Esophagus muscularis mucosa (tissue), 4 donors: ENCODE results near the gene NFATC1. TPM values are rescaled to one million over a fixed set of nuclear protein-coding genes. Genes with fewer than 3 reads are reported as not detected.

Source experiments
- DNase-seq: peaks from one replicate; pipeline ENCODE4 v3.0.0-alpha.2; 2017; ENCODE audit errors: extremely low spot score
- H3K27ac ChIP-seq, 4 donors: fragments of 200-600 bp; sonication (generic); replicated peaks in 1 of 4; 1 replicate in 3 of 4; 2 replicates in 1 of 4; pipeline ENCODE4 v1.5.1; 2016 to 2019; ENCODE audit warnings: mild to moderate bottlenecking in 1 of 4
- H3K27me3 ChIP-seq, 4 donors: fragments of 200-600 bp; sonication (generic); one replicate each; pipeline versions ENCODE4 v1.5.1 to v1.6.0; 2016 to 2019
- H3K36me3 ChIP-seq, 4 donors: fragments of 200-600 bp; sonication (generic); one replicate each; pipeline ENCODE4 v1.5.1; 2016 to 2019
- H3K4me1 ChIP-seq, 4 donors: fragments of 200-600 bp; sonication (generic); one replicate each; pipeline ENCODE4 v1.5.1; 2016 to 2019
- H3K4me3 ChIP-seq, 4 donors: fragments of 200-600 bp; sonication (generic); 1 replicate in 2 of 4; 2 replicates in 2 of 4; pipeline ENCODE4 v1.5.1; 2016 to 2019; ENCODE audit warnings: mild to moderate bottlenecking in 4 of 4, moderate library complexity in 1 of 4
- H3K9me3 ChIP-seq, 4 donors: fragments of 200-600 bp; sonication (generic); 1 replicate in 3 of 4; 2 replicates in 1 of 4; pipeline ENCODE4 v1.5.1; 2016 to 2019
- CTCF ChIP-seq, 3 experiments: fragments of 200-600 bp in 2 of 3; fragments of 450-650 bp in 1 of 3; sonication (generic) in 2 of 3; IDR thresholded peaks; one replicate each; pipeline ENCODE4 v1.5.1; 2017 to 2019; ENCODE audit warnings: antibody characterized with exemption in 3 of 3, mild to moderate bottlenecking in 2 of 3, moderate library complexity in 1 of 3
- EP300 ChIP-seq: sonication (generic); formaldehyde crosslinking; IDR thresholded peaks from one replicate; pipeline ENCODE4 v1.6.1; 2017; ENCODE audit warnings: antibody characterized with exemption
- POLR2A ChIP-seq: fragments of 450-650 bp; IDR thresholded peaks from one replicate; pipeline ENCODE4 v1.6.1; 2017; ENCODE audit warnings: antibody characterized with exemption, moderate library complexity, mild to moderate bottlenecking, low read depth
- POLR2AphosphoS5 ChIP-seq, 2 donors: sonication (generic); formaldehyde crosslinking; IDR thresholded peaks; one replicate each; pipeline ENCODE4 v1.6.1; 2017; ENCODE audit warnings: antibody characterized with exemption in 2 of 2
- WGBS: methylation state at CpG from one replicate; pipeline ENCODE4 v1.1.5; 2018; 5-methylcytosine and 5-hydroxymethylcytosine counted together
- intact Hi-C: fragments of 100-400 bp; cut with DNase I; formaldehyde crosslinking; loops from one replicate; pipeline ENCODE4 v1.15.1; 2023
- total RNA-seq, 4 donors: library from RNA; depleted of rRNA; stranded (reverse); fragments of >200 nt; gene quantifications; one replicate each; pipeline versions ENCODE4 v1.1.0 to v1.2.1, GENCODE V29; 2016

NFATC1 gene
- total RNA-seq, 4 donors from 2014 or later, result 15.0 to 22.0 (median 17.8) TPM

GRCh38 chr18:79395308-79395640 lies 456 bp upstream of the NFATC1 start:
- Histone ChIP-seq H3K4me3 (peak overlapping the region; percentile 76 to 91 (median 86)), H3K36me3 (no peaks in the 10 kb centered on the region), H3K4me1 (peaks cover 37 to 68% (median 60%) of the 10 kb centered on the region in 4 donors), H3K9me3 (no peaks in the 10 kb centered on the region), H3K27me3 (peaks cover 0 to 5% (median 0%) of the 10 kb centered on the region in 4 donors), H3K27ac (peak overlapping the region; percentile 97 to 99 (median 98))
- no peak for DNase-seq
- intact Hi-C loops, result loop anchor here (5.0 kb wide), 2 partner anchors 62 to 112 kb away; no protein-coding TSS in a partner anchor
- no peak for TF ChIP-seq CTCF (IDR thresholded peaks at IDR 0.05)
- TF ChIP-seq EP300, result no peak
- TF ChIP-seq POLR2AphosphoS5 (IDR thresholded peaks at IDR 0.05), result no peak
- no peak for TF ChIP-seq POLR2A
- under 1% methylated on average over 17 of the region's 34 CpGs for WGBS

GRCh38 chr18:79396431-79397246 lies 909 bp downstream of the NFATC1 start:
- DNase-seq, result no peak
- peak in 2 of 3 experiments; percentile 25 to 27 for TF ChIP-seq CTCF (IDR thresholded peaks at IDR 0.05)
- TF ChIP-seq EP300, result no peak
- TF ChIP-seq POLR2A, result no peak
- peak in 1 of 2 donors; percentile 38 for TF ChIP-seq POLR2AphosphoS5 (IDR thresholded peaks at IDR 0.05)
- Histone ChIP-seq H3K9me3 (no peaks in the 10 kb centered on the region), H3K27ac (peak overlapping the region; percentile 97 to 99 (median 98)), H3K4me3 (peak overlapping the region; percentile 76 to 91 (median 86)), H3K4me1 (peaks cover 44 to 81% (median 71%) of the 10 kb centered on the region in 4 donors), H3K36me3 (no peaks in the 10 kb centered on the region), H3K27me3 (peaks cover 0 to 5% (median 0%) of the 10 kb centered on the region in 4 donors)
- WGBS, result 19% methylated on average over 19 of the region's 68 CpGs
- intact Hi-C loops, result loop anchor here (5.0 kb wide), 2 partner anchors 61 to 111 kb away; no protein-coding TSS in a partner anchor

- Histone ChIP-seq H3K9me3 (no peaks in the 10 kb centered on the region), H3K4me1 (peaks cover 50 to 88% (median 78%) of the 10 kb centered on the region in 4 donors), H3K27ac (peak overlapping the region; percentile 27 to 98 (median 97)), H3K4me3 (peak overlapping the region in 3 of 4 donors; percentile 76 to 90 (median 81)), H3K27me3 (peaks cover 0 to 5% (median 0%) of the 10 kb centered on the region in 4 donors), H3K36me3 (no peaks in the 10 kb centered on the region)
- WGBS, result 90% methylated on average over 24 of the region's 27 CpGs
- intact Hi-C loops, result loop anchor here (5.0 kb wide), 2 partner anchors 60 to 110 kb away; no protein-coding TSS in a partner anchor
- TF ChIP-seq CTCF (IDR thresholded peaks at IDR 0.05) (no peak), POLR2AphosphoS5 (IDR thresholded peaks at IDR 0.05) (no peak), POLR2A (no peak)
- DNase-seq, result no peak
Observed at GRCh38 chr18:79397247-79397829, 1.6 kb downstream of the NFATC1 start.

GRCh38 chr18:79397830-79398761 lies 2.4 kb downstream of the NFATC1 start:
- TF ChIP-seq POLR2AphosphoS5 (IDR thresholded peaks at IDR 0.05) (no peak), POLR2A (no peak), EP300 (no peak), CTCF (IDR thresholded peaks at IDR 0.05) (no peak)
- no peak for DNase-seq
- Histone ChIP-seq H3K4me3 (peak overlapping the region in 1 of 4 donors; percentile 90), H3K9me3 (no peaks in the 10 kb centered on the region), H3K4me1 (peaks cover 50 to 90% (median 80%) of the 10 kb centered on the region in 4 donors), H3K27me3 (peaks cover 0 to 5% (median 0%) of the 10 kb centered on the region in 4 donors), H3K27ac (peak overlapping the region in 2 of 4 donors; percentile 12 to 27), H3K36me3 (no peaks in the 10 kb centered on the region)
- intact Hi-C loops, result loop anchor here (5.0 kb wide), 2 partner anchors 59 to 109 kb away; no protein-coding TSS in a partner anchor
- 93% methylated on average over 26 of the region's 38 CpGs for WGBS
